ENCODE measurements around the gene IFNA16.
"Not testable (repeated sequence)": the region's sequence is repeated elsewhere in the genome, so short reads cannot be mapped to it uniquely, and the experiment has no call there.

The IFNA16 gene

GRCh38 chr9:21182810-21183736 lies 34.0 kb downstream of the IFNA16 start:
- TF ChIP-seq CTCF (IDR thresholded peaks at IDR 0.05; ENCODE audit: insufficient read depth, low read length, poor library complexity, severe bottlenecking) = peak; percentile 80
- not testable (repeated sequence) for H3K9me3 ChIP-seq (ENCODE audit: insufficient read depth, low read length); H3K79me2 ChIP-seq (ENCODE audit: insufficient read depth, low read length); H3K4me2 ChIP-seq (ENCODE audit: low read depth, low read length, poor library complexity, severe bottlenecking); H3K9me2 ChIP-seq (replicated peaks; ENCODE audit: insufficient read depth, low read length); H3K9ac ChIP-seq (ENCODE audit: low read length); H2AFZ ChIP-seq (ENCODE audit: low read depth, low read length, severe bottlenecking); H3K36me3 ChIP-seq (ENCODE audit: low read length); H4K20me1 ChIP-seq (ENCODE audit: low read depth, low read length); H3F3A ChIP-seq (ENCODE audit: insufficient read depth); H3K4me3 ChIP-seq (ENCODE audit: insufficient read depth, low read length, poor library complexity, severe bottlenecking); H3K27ac ChIP-seq (ENCODE audit: low read depth, low read length); H3K27me3 ChIP-seq (ENCODE audit: low read length)

GRCh38 chr9:21174671-21175070 lies 42.4 kb downstream of the IFNA16 start:
- H3K9ac ChIP-seq (ENCODE audit: low read length) = no peak overlapping the region
- no peaks in the 10 kb centered on the region for H3F3A ChIP-seq (ENCODE audit: insufficient read depth)
- H2AFZ ChIP-seq (ENCODE audit: low read depth, low read length, severe bottlenecking) = no peak overlapping the region
- no peaks in the 10 kb centered on the region for H3K27me3 ChIP-seq (ENCODE audit: low read length)
- H3K36me3 ChIP-seq (ENCODE audit: low read length) = no peaks in the 10 kb centered on the region
- no peaks in the 10 kb centered on the region for H3K9me2 ChIP-seq (replicated peaks; ENCODE audit: insufficient read depth, low read length)
- H3K4me2 ChIP-seq (ENCODE audit: low read depth, low read length, poor library complexity, severe bottlenecking) = no peak overlapping the region
- H3K4me3 ChIP-seq (ENCODE audit: insufficient read depth, low read length, poor library complexity, severe bottlenecking) = no peak overlapping the region
- H3K79me2 ChIP-seq (ENCODE audit: insufficient read depth, low read length) = no peaks in the 10 kb centered on the region
- no peaks in the 10 kb centered on the region for H3K9me3 ChIP-seq (ENCODE audit: insufficient read depth, low read length)
- H4K20me1 ChIP-seq (ENCODE audit: low read depth, low read length) = no peaks in the 10 kb centered on the region
- no peak overlapping the region for H3K27ac ChIP-seq (ENCODE audit: low read depth, low read length)
- TF ChIP-seq CTCF (IDR thresholded peaks at IDR 0.05; ENCODE audit: insufficient read depth, low read length, poor library complexity, severe bottlenecking) (no peak), EZH2phosphoT487 (conservative IDR thresholded peaks at IDR 0.05; ENCODE audit: low read length) (no peak)

- Histone ChIP-seq H3F3A (ENCODE audit: insufficient read depth) (no peaks in the 10 kb centered on the region), H3K36me3 (ENCODE audit: low read length) (no peaks in the 10 kb centered on the region), H3K27me3 (ENCODE audit: low read length) (no peaks in the 10 kb centered on the region), H3K27ac (ENCODE audit: low read depth, low read length) (no peak overlapping the region), H3K9ac (ENCODE audit: low read length) (no peak overlapping the region), H3K9me3 (ENCODE audit: insufficient read depth, low read length) (no peaks in the 10 kb centered on the region), H4K20me1 (ENCODE audit: low read depth, low read length) (no peaks in the 10 kb centered on the region), H3K9me2 (replicated peaks; ENCODE audit: insufficient read depth, low read length) (no peaks in the 10 kb centered on the region), H2AFZ (ENCODE audit: low read depth, low read length, severe bottlenecking) (no peak overlapping the region), H3K4me3 (ENCODE audit: insufficient read depth, low read length, poor library complexity, severe bottlenecking) (no peak overlapping the region), H3K4me2 (ENCODE audit: low read depth, low read length, poor library complexity, severe bottlenecking) (no peak overlapping the region), H3K79me2 (ENCODE audit: insufficient read depth, low read length) (no peaks in the 10 kb centered on the region)
- no peak for TF ChIP-seq CTCF (IDR thresholded peaks at IDR 0.05; ENCODE audit: insufficient read depth, low read length, poor library complexity, severe bottlenecking)
- TF ChIP-seq EZH2phosphoT487 (conservative IDR thresholded peaks at IDR 0.05; ENCODE audit: low read length) = no peak
These were observed 45.0 kb downstream of the IFNA16 start for GRCh38 chr9:21172156-21172555.

Measured in SU-DHL-6 (cell line).